Activated naive CD8-positive, alpha-beta T cell treated with anti-CD3 and anti-CD28 coated beads, Interleukin-2, amount 50 U/mL, for 16 hours (primary cell): ENCODE results near the gene METTL4.
"Not testable (repeated sequence)": the region's sequence is repeated elsewhere in the genome, so short reads cannot be mapped to it uniquely, and the experiment has no call there.

Experiments
- DNase-seq: peaks from one replicate; pipeline ENCODE4 v3.0.0-alpha.2; 2020; ENCODE audit warnings: low read depth, low spot score

Gene METTL4

GRCh38 chr18:2559249-2559648 is 12.1 kb downstream of the METTL4 start:
- DNase-seq = no peak

GRCh38 chr18:2557536-2557935 is 13.8 kb downstream of the METTL4 start:
- no peak for DNase-seq

- DNase-seq = no peak
Observed at GRCh38 chr18:2555895-2556294, 15.4 kb downstream of the METTL4 start.

GRCh38 chr18:2554696-2555095 is 16.6 kb downstream of the METTL4 start:
- DNase-seq = no peak

GRCh38 chr18:2551425-2551824 is 19.9 kb downstream of the METTL4 start:
- DNase-seq = no peak

GRCh38 chr18:2549462-2549861 is 21.8 kb downstream of the METTL4 start:
- DNase-seq = no peak

- no peak for DNase-seq
Observed at GRCh38 chr18:2547477-2548087, 23.7 kb downstream of the METTL4 start.

GRCh38 chr18:2545155-2545554 is 26.1 kb downstream of the METTL4 start:
- no peak for DNase-seq

GRCh38 chr18:2541925-2542563 is 29.3 kb downstream of the METTL4 start:
- DNase-seq = not testable (repeated sequence)

GRCh38 chr18:2540575-2540974 is 30.7 kb downstream of the METTL4 start:
- no peak for DNase-seq

- no peak for DNase-seq
Observed at GRCh38 chr18:2538844-2539243, 32.5 kb downstream of the METTL4 start.

- no peak for DNase-seq
Observed at GRCh38 chr18:2538236-2538635, 33.1 kb downstream of the METTL4 start.

GRCh38 chr18:2537296-2537695 is 34.0 kb downstream of the METTL4 start:
- DNase-seq = no peak

- no peak for DNase-seq
Observed at GRCh38 chr18:2536493-2536892, 34.8 kb downstream of the METTL4 start.

GRCh38 chr18:2536063-2536462 is 35.2 kb downstream of the METTL4 start:
- no peak for DNase-seq

- DNase-seq = no peak
Observed at GRCh38 chr18:2535419-2535910, 35.8 kb downstream of the METTL4 start.

- DNase-seq = no peak
Observed at GRCh38 chr18:2534906-2535305, 36.4 kb downstream of the METTL4 start.

GRCh38 chr18:2532797-2533196 is 38.5 kb downstream of the METTL4 start:
- DNase-seq = no peak

- no peak for DNase-seq
Observed at GRCh38 chr18:2531751-2532150, 39.6 kb downstream of the METTL4 start.

- DNase-seq = no peak
Observed at GRCh38 chr18:2529154-2529553, 42.2 kb downstream of the METTL4 start.

GRCh38 chr18:2526329-2526728 is 45.0 kb downstream of the METTL4 start:
- DNase-seq = no peak

- not testable (repeated sequence) for DNase-seq
Observed at GRCh38 chr18:2524794-2525198, 46.5 kb downstream of the METTL4 start.

- no peak for DNase-seq
Observed at GRCh38 chr18:2522112-2522511, 49.2 kb downstream of the METTL4 start.
